ENCODE results near the gene MLPH. TPM values are rescaled to one million over a fixed set of nuclear protein-coding genes. Genes with fewer than 3 reads are reported as not detected.

Gene MLPH
- total and polyA plus RNA-seq, 9 of the 15 experiments (the other 6 are each of a cell fraction or from before 2014, with no cell fraction given): 0.22 TPM; not detected in 8

GRCh38 chr2:237450583-237450982, 36.5 kb upstream of the MLPH start (continued):
- TF ChIP-seq ARID4B (CRISPR knock-in tag; IDR thresholded peaks at IDR 0.05): no peak
- TF ChIP-seq EWSR1 (IDR thresholded peaks at IDR 0.05; ENCODE audit: borderline replicate concordance, low read depth, partially characterized antibody): no peak
- TF ChIP-seq ZNF431 (CRISPR knock-in tag; IDR thresholded peaks at IDR 0.05): no peak
- TF ChIP-seq TSHZ1 (CRISPR knock-in tag; IDR thresholded peaks at IDR 0.05): no peak
- no peak for TF ChIP-seq ZNF511 (CRISPR knock-in tag; IDR thresholded peaks at IDR 0.05)
- no peak for TF ChIP-seq PURB (CRISPR knock-in tag; IDR thresholded peaks at IDR 0.05; ENCODE audit: low read depth)
- TF ChIP-seq ZNF408 (CRISPR knock-in tag; IDR thresholded peaks at IDR 0.05; ENCODE audit: low read depth): no peak
- no peak for TF ChIP-seq CREBBP (IDR thresholded peaks at IDR 0.05; ENCODE audit: low read depth, low read length)

Data from K562 (cell line).